ENCODE measurements around the gene FNDC3A.

FNDC3A gene

DNA sequence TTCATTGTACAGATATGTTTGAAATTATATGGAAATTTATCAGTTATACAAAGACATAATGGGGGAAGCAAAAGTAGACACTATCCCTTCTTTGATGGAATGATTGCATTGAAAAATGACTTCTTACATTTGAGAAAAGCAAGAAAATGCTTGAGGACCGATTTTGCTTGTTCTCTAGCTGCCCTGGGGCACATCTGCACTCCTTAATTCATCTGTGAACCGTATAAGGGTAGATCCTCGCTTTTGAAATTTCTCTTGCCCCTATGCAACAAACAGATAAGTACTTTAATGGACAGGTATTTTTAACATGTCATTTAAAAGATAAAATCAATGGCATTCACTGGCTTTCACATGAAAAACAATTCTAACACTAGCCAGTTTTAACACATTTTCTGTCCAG is 230.9 kb downstream of the FNDC3A start:
- Histone ChIP-seq H3K4me2 (ENCODE audit: low read depth, low read length) (no peak overlapping the region), H3K79me2 (ENCODE audit: low read length) (no peaks in the 10 kb centered on the region), H2AFZ (ENCODE audit: low read length) (no peak overlapping the region), H3K4me3 (ENCODE audit: low read length) (no peak overlapping the region), H3K27ac (ENCODE audit: low read length) (no peak overlapping the region), H3K36me3 (replicated peaks; ENCODE audit: insufficient read depth, low read length) (no peaks in the 10 kb centered on the region), H3K4me1 (ENCODE audit: low read length) (no peaks in the 10 kb centered on the region), H3F3A (ENCODE audit: insufficient read depth, low read length) (no peaks in the 10 kb centered on the region), H3K27me3 (replicated peaks; ENCODE audit: insufficient read depth, low read length) (no peaks in the 10 kb centered on the region), H3K9ac (ENCODE audit: low read length) (no peak overlapping the region), H3K9me2 (replicated peaks; ENCODE audit: insufficient read depth, low read length) (no peaks in the 10 kb centered on the region), H4K20me1 (ENCODE audit: insufficient read depth, low read length) (no peaks in the 10 kb centered on the region), H3K9me3 (replicated peaks; ENCODE audit: insufficient read depth, low read length) (no peaks in the 10 kb centered on the region)
- DNase-seq = no peak
- TF ChIP-seq EZH2 (optimal IDR thresholded peaks at IDR 0.05; ENCODE audit: low read depth, low read length) = no peak
- TF ChIP-seq, protein P1, sequence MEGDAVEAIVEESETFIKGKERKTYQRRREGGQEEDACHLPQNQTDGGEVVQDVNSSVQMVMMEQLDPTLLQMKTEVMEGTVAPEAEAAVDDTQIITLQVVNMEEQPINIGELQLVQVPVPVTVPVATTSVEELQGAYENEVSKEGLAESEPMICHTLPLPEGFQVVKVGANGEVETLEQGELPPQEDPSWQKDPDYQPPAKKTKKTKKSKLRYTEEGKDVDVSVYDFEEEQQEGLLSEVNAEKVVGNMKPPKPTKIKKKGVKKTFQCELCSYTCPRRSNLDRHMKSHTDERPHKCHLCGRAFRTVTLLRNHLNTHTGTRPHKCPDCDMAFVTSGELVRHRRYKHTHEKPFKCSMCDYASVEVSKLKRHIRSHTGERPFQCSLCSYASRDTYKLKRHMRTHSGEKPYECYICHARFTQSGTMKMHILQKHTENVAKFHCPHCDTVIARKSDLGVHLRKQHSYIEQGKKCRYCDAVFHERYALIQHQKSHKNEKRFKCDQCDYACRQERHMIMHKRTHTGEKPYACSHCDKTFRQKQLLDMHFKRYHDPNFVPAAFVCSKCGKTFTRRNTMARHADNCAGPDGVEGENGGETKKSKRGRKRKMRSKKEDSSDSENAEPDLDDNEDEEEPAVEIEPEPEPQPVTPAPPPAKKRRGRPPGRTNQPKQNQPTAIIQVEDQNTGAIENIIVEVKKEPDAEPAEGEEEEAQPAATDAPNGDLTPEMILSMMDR (IDR thresholded peaks at IDR 0.05; ENCODE audit: low read length) = no peak
- TF ChIP-seq EZH2phosphoT487 (IDR thresholded peaks at IDR 0.05; ENCODE audit: low read length) = no peak

DNA sequence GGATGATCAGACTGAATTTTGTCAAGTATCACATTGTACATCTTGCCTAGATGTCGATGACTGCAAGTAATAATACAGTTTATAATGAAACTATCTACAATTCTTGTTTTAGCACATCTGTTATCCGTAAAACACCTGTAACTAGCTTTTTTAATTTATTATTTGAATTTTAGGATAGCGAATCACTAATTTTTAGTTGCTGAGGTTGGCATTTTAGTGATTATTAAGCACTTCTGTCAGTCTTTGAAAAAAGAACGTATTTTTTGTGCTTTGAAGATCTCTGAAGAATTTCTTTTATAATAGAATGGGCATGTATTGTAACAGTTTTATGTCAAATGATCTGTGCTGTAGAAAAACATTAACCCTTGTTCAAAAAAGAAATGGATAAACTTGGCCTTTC is 232.9 kb downstream of the FNDC3A start:
- no peaks in the 10 kb centered on the region for H4K20me1 ChIP-seq (ENCODE audit: insufficient read depth, low read length)
- no peak overlapping the region for H3K27ac ChIP-seq (ENCODE audit: low read length)
- no peaks in the 10 kb centered on the region for H3K9me3 ChIP-seq (replicated peaks; ENCODE audit: insufficient read depth, low read length)
- H2AFZ ChIP-seq (ENCODE audit: low read length) = no peak overlapping the region
- H3K79me2 ChIP-seq (ENCODE audit: low read length) = no peaks in the 10 kb centered on the region
- H3K4me2 ChIP-seq (ENCODE audit: low read depth, low read length) = no peak overlapping the region
- no peaks in the 10 kb centered on the region for H3K4me1 ChIP-seq (ENCODE audit: low read length)
- no peak overlapping the region for H3K9ac ChIP-seq (ENCODE audit: low read length)
- H3K27me3 ChIP-seq (replicated peaks; ENCODE audit: insufficient read depth, low read length) = no peaks in the 10 kb centered on the region
- H3F3A ChIP-seq (ENCODE audit: insufficient read depth, low read length) = no peaks in the 10 kb centered on the region
- no peak for DNase-seq
- no peaks in the 10 kb centered on the region for H3K36me3 ChIP-seq (replicated peaks; ENCODE audit: insufficient read depth, low read length)
- H3K9me2 ChIP-seq (replicated peaks; ENCODE audit: insufficient read depth, low read length) = no peaks in the 10 kb centered on the region
- TF ChIP-seq, protein P1 (IDR thresholded peaks at IDR 0.05; ENCODE audit: low read length) = no peak
- TF ChIP-seq EZH2phosphoT487 (IDR thresholded peaks at IDR 0.05; ENCODE audit: low read length) (no peak), EZH2 (optimal IDR thresholded peaks at IDR 0.05; ENCODE audit: low read depth, low read length) (no peak)
- no peak overlapping the region for H3K4me3 ChIP-seq (ENCODE audit: low read length)

DNA sequence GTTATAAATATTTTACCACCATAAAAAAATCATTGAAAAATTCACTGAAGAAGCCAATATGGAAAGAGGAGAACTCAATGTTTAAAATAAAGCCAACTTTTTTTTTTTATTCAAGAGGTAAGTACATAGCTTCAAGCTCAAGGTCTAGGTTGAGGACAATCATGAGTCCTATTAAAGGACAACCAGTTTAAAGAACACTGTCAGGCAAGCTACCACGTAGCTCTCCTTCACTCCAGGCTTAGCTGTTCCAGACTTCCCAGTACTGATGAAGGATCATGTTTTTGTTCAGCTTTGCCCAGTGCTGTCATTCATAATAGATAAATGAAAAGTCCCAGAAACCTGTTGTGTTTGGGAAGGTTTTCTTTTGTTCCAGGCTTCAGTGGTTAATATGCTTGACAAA is 234.4 kb downstream of the FNDC3A start:
- H4K20me1 ChIP-seq (ENCODE audit: insufficient read depth, low read length) = no peaks in the 10 kb centered on the region
- no peak overlapping the region for H3K4me3 ChIP-seq (ENCODE audit: low read length)
- H3K27me3 ChIP-seq (replicated peaks; ENCODE audit: insufficient read depth, low read length) = no peaks in the 10 kb centered on the region
- H3K4me2 ChIP-seq (ENCODE audit: low read depth, low read length) = no peak overlapping the region
- no peak for DNase-seq
- H3K27ac ChIP-seq (ENCODE audit: low read length) = no peak overlapping the region
- H2AFZ ChIP-seq (ENCODE audit: low read length) = no peak overlapping the region
- no peak overlapping the region for H3K9ac ChIP-seq (ENCODE audit: low read length)
- H3K9me3 ChIP-seq (replicated peaks; ENCODE audit: insufficient read depth, low read length) = no peaks in the 10 kb centered on the region
- H3K9me2 ChIP-seq (replicated peaks; ENCODE audit: insufficient read depth, low read length) = no peaks in the 10 kb centered on the region
- no peaks in the 10 kb centered on the region for H3K4me1 ChIP-seq (ENCODE audit: low read length)
- H3K36me3 ChIP-seq (replicated peaks; ENCODE audit: insufficient read depth, low read length) = no peaks in the 10 kb centered on the region
- TF ChIP-seq, protein P1 (IDR thresholded peaks at IDR 0.05; ENCODE audit: low read length) = no peak
- TF ChIP-seq EZH2phosphoT487 (IDR thresholded peaks at IDR 0.05; ENCODE audit: low read length) (no peak), EZH2 (optimal IDR thresholded peaks at IDR 0.05; ENCODE audit: low read depth, low read length) (no peak)
- no peaks in the 10 kb centered on the region for H3K79me2 ChIP-seq (ENCODE audit: low read length)
- H3F3A ChIP-seq (ENCODE audit: insufficient read depth, low read length) = no peaks in the 10 kb centered on the region

All from MM.1S (cell line).